Activated CD4-positive, CD25-positive, alpha-beta regulatory T cell treated with anti-CD3 and anti-CD28 coated beads, Interleukin-2, amount 50 U/mL, for 72 hours (primary cell): ENCODE results near the gene PSMB8.
"Not testable (repeated sequence)": the region's sequence is repeated elsewhere in the genome, so short reads cannot be mapped to it uniquely, and the experiment has no call there.

Experiments used
- DNase-seq: peaks from one replicate; pipeline ENCODE4 v3.0.0; 2021

Gene PSMB8

GRCh38 chr6:32836873-32837272, 7.0 kb downstream of the PSMB8 start:
- no peak for DNase-seq

- DNase-seq, result no peak
Observed at GRCh38 chr6:32835167-32835893, 8.5 kb downstream of the PSMB8 start.

GRCh38 chr6:32833664-32834063, 10.2 kb downstream of the PSMB8 start:
- no peak for DNase-seq

GRCh38 chr6:32832535-32832934, 11.3 kb downstream of the PSMB8 start:
- no peak for DNase-seq

GRCh38 chr6:32830936-32831335, 12.9 kb downstream of the PSMB8 start:
- no peak for DNase-seq

GRCh38 chr6:32830017-32830416, 13.8 kb downstream of the PSMB8 start:
- DNase-seq, result no peak

- no peak for DNase-seq
Observed at GRCh38 chr6:32829495-32829894, 14.4 kb downstream of the PSMB8 start.

- DNase-seq, result no peak
Observed at GRCh38 chr6:32827025-32827424, 16.8 kb downstream of the PSMB8 start.

- DNase-seq, result no peak
Observed at GRCh38 chr6:32825966-32826365, 17.9 kb downstream of the PSMB8 start.

GRCh38 chr6:32819729-32820128, 24.1 kb downstream of the PSMB8 start:
- DNase-seq, result no peak

- DNase-seq, result no peak
Observed at GRCh38 chr6:32818867-32819266, 25.0 kb downstream of the PSMB8 start.

GRCh38 chr6:32816746-32817204, 27.1 kb downstream of the PSMB8 start, which contains the start of gene HLA-DOB:
TSS of gene HLA-DOB (minus strand) at chr6:32817002. CDS start at chr6:32816951, 51 bp downstream.
- no peak for DNase-seq

GRCh38 chr6:32815996-32816395, 27.9 kb downstream of the PSMB8 start:
- DNase-seq, result no peak

GRCh38 chr6:32815115-32815514, 28.7 kb downstream of the PSMB8 start:
- no peak for DNase-seq

GRCh38 chr6:32814145-32814544, 29.7 kb downstream of the PSMB8 start:
- DNase-seq, result no peak

GRCh38 chr6:32809171-32809570, 34.7 kb downstream of the PSMB8 start:
- no peak for DNase-seq

GRCh38 chr6:32807020-32807580, 36.7 kb downstream of the PSMB8 start:
- DNase-seq, result no peak

GRCh38 chr6:32805404-32805803, 38.4 kb downstream of the PSMB8 start:
- not testable (repeated sequence) for DNase-seq

- DNase-seq, result no peak
Observed at GRCh38 chr6:32803416-32803815, 40.4 kb downstream of the PSMB8 start.

GRCh38 chr6:32799740-32800139, 44.1 kb downstream of the PSMB8 start:
- DNase-seq, result no peak

- no peak for DNase-seq
Observed at GRCh38 chr6:32799168-32799567, 44.7 kb downstream of the PSMB8 start.

GRCh38 chr6:32796848-32797776, 46.7 kb downstream of the PSMB8 start:
- peak; percentile 84 for DNase-seq

- DNase-seq, result no peak
Observed at GRCh38 chr6:32794510-32794909, 49.3 kb downstream of the PSMB8 start.
